NCI-H2196 (cell line): ENCODE measurements around the gene YPEL1.
"Not testable (repeated sequence)": the region's sequence is repeated elsewhere in the genome, so short reads cannot be mapped to it uniquely, and the experiment has no call there.

Source experiments
- DNase-seq: peaks from one replicate; lab custom pipeline; 2025; ENCODE audit not compliant: unreplicated experiment; lab: John Stamatoyannopoulos, UW

YPEL1 gene

GRCh38 chr22:21721195-21721852, 14.3 kb downstream of the YPEL1 start:
- DNase-seq: not testable (repeated sequence)

GRCh38 chr22:21720191-21720859, 15.3 kb downstream of the YPEL1 start:
- DNase-seq: not testable (repeated sequence)

- no peak for DNase-seq
These were observed 16.6 kb downstream of the YPEL1 start for GRCh38 chr22:21719024-21719423.

- no peak for DNase-seq
These were observed 17.1 kb downstream of the YPEL1 start for GRCh38 chr22:21718499-21718898.

- DNase-seq: not testable (repeated sequence)
These were observed 19.0 kb downstream of the YPEL1 start for GRCh38 chr22:21716395-21717122.

GRCh38 chr22:21714786-21715185, 20.8 kb downstream of the YPEL1 start:
- no peak for DNase-seq

GRCh38 chr22:21714059-21714770, 21.4 kb downstream of the YPEL1 start:
- no peak for DNase-seq

- DNase-seq: no peak
These were observed 22.1 kb downstream of the YPEL1 start for GRCh38 chr22:21713428-21714058.

GRCh38 chr22:21712751-21713427, 22.7 kb downstream of the YPEL1 start:
- no peak for DNase-seq

GRCh38 chr22:21711851-21712250, 23.7 kb downstream of the YPEL1 start:
- DNase-seq: no peak

GRCh38 chr22:21710156-21710555, 25.4 kb downstream of the YPEL1 start:
- no peak for DNase-seq

GRCh38 chr22:21709688-21710087, 25.9 kb downstream of the YPEL1 start:
- no peak for DNase-seq

- DNase-seq: no peak
These were observed 26.6 kb downstream of the YPEL1 start for GRCh38 chr22:21708960-21709359.

GRCh38 chr22:21707677-21708076, 27.9 kb downstream of the YPEL1 start:
- DNase-seq: peak; percentile 7

GRCh38 chr22:21703684-21704316, 31.8 kb downstream of the YPEL1 start:
- DNase-seq: no peak

GRCh38 chr22:21702700-21703683, 32.6 kb downstream of the YPEL1 start:
- no peak for DNase-seq

- DNase-seq: no peak
These were observed 33.5 kb downstream of the YPEL1 start for GRCh38 chr22:21702094-21702493.

- no peak for DNase-seq
These were observed 34.1 kb downstream of the YPEL1 start for GRCh38 chr22:21701384-21701971.
